HG02642 (cell line): ENCODE measurements around the gene TP53TG3C.
"Not testable (repeated sequence)": the region's sequence is repeated elsewhere in the genome, so short reads cannot be mapped to it uniquely, and the experiment has no call there.

ENCODE experiments used
- ATAC-seq: cut with Tn5 transposase; IDR thresholded peaks from one replicate; pipeline ENCODE4 v1.9.1; 2021; ENCODE audit warnings: mild to moderate bottlenecking; ENCODE audit not compliant: unreplicated experiment, poor library complexity

Gene TP53TG3C, protein sequence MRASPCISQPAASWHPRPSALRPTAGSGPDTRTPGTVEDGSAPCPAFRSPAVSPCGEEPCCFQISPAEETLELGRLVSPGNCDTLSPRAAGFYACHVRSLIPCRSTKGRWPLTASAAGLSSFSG

DNA sequence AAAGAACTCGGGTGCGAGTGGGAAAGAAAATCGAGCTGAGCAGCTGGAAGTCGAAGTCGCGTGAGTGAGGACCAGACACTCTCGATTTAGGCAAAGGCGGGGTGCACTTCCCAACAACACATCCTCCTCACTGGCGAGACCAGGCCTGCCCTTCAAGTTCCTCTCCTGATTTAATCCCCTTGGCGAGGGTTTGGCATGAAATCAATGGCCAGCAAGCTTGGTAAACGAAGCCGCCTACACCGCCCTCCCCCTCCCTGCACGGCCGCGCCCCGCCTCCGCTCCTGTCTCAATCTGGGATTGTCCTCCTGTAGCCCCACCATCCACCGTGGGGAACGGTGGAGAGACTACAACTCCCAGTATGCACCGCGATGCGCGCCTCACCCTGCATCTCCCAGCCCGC, at the start of gene TP53TG3C:
Gene TP53TG3C, plus strand, starts transcription at position 301 of the 400 bp plus-strand sequence. Its CDS starts 68 bp downstream, at position 369.
- ATAC-seq = not testable (repeated sequence)
